Activated T-helper 9 cell treated with anti-CD3 and anti-CD28 coated beads, Interleukin-2, amount 50 U/mL, for 16 hours (primary cell): ENCODE data around the gene GPR137.
A peak's percentile ranks its signal among the peaks of the same experiment; 100 is the strongest.
"Not testable (repeated sequence)": the region's sequence is repeated elsewhere in the genome, so short reads cannot be mapped to it uniquely, and the experiment has no call there.

Source experiments
- DNase-seq: peaks from one replicate; pipeline ENCODE4 v3.0.0-alpha.2; 2020; ENCODE audit warnings: low read depth

GPR137 gene

DNA sequence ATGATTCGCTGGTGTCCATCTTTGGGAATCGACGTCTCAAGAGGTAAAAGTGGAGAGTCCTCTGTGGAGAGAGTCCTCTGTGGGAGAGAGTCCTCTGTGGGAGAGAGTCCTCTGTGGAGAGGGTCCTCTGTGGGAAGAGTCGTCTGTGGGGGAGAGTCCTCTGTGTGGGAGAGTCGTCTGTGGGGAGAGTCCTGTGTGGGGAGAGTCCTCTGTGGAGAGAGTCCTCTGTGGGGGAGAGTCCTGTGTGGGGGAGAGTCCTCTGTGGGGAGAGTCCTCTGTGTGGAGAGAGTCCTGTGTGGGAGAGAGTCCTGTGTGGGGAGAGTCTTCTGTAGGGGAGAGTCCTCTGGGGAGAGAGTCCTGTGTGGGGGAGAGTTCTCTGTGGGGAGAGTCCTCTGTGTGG is 35.4 kb downstream of the GPR137 start:
- DNase-seq = no peak

DNA sequence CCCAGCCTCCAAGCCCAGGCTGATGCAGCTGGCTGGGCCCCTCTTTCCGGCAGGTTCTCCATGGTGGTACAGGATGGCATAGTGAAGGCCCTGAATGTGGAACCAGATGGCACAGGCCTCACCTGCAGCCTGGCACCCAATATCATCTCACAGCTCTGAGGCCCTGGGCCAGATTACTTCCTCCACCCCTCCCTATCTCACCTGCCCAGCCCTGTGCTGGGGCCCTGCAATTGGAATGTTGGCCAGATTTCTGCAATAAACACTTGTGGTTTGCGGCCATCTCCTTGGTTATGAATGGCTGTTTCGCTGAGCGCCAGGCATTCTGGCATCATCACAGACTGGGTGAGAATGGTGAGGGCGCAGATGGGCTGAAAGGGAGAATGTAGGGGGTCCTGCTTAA is 35.9 kb downstream of the GPR137 start:
- DNase-seq = no peak

DNA sequence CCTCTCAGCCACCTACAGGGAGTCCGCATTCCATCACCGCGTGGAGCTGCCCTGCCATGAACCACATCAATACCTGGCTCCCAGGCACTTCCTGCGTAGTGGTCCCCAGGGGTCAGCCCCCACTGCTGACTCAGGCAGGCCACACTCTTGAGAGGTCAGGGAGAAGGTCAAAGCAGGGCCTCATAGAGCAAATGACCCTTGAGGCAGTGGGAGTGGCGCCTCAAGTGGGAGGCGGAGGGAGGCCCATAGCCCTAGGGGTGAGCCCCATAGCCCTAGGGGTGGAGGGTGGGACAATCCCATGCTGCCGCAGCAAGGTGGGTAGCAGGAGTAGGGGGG is 37.2 kb downstream of the GPR137 start:
- DNase-seq = no peak

DNA sequence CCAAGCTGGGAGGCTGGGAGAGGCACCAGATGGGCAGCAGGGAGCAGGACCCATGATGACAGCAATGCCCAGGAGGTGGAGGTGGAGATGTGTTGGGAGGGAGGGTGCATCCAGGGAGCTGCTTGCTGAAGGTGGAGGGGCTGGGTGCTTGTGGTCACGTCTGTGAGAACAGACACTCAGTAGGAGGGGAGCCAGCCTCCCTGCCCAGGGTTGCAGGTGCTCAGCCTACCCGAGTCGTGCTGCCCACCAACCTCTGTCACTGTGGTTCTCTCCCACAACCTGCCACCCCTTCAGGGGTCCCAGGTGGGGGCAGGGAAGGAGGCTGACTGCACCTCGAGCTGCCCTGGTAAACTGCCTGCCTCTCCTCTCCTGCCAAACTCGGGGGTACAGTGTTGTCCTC is 37.7 kb downstream of the GPR137 start:
- DNase-seq = no peak

DNA sequence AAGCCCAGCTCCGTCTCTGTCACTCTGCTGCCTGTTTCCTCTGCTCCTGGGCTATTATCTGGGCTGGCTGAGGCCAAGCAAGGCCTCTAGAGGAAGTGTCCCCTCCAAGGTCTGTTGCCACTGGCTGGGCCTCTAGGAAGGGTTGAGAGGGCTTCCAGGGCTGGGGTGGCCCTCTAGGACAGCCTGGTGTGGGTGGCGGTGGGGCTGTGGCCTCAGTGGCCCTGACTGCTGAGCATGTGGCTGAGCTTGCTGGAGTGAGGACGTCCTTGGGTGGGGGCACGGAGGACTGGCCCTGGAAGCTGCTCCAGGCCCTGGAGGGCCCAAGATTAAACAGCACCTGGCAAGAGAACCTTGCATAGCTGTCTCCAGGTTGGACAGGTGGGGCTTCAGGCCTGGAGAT is 38.3 kb downstream of the GPR137 start:
- DNase-seq = not testable (repeated sequence)

DNA sequence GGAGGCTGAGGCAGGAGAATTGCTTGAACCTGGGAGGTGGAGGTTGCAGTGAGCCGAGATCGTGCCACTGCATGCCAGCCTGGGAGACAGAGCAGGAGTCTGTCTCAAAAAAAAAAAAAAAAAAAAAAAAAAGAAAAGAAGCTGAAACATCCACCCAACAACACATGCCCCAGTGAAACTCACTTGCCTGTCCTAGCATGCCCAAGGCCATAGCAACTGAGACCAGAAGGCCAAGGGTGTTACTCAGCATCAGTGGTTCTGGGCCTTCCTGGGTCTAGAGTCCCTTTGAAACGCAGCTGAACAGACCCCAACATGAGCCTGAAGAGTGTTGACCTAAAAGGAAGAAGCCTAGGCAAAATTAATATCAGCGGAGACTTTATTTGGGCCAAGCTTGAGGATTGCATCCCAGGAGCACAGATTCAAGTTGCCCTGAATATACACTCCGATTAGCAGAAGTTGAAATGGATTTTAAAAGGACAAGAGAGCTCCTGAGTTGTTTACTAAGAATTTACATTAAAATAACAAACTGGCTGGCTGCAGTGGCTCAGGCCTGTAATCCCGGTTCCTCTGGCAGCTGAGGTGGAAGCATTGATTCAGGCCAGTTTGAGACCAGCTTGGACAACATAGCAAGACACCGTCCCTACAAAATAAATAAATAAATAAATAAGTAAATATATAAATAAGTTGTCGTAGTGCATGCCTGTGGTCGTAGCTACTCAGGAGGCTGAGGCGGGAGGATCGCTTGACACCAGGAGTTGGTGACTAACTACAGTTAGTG is 39.2 kb downstream of the GPR137 start:
- DNase-seq = no peak

DNA sequence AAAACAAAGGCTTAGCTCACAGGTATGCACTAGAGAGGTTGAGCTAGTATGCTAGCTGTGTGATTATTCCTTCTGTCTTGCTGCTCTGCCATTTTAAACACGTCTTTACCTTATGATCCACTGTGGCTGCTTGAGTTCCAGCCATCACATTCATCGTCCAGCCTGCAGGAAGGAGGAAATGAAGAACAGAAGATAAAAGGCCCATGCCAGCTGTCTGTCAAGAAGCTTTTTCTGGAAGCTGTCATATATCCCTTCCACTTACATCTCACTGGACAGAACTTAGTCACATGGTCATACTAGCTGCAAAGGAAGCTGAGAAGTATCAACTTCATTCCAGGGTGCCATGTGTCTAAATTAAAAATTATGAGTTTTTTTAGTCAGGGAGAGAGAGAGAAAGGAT is 41.7 kb downstream of the GPR137 start:
- no peak for DNase-seq

DNA sequence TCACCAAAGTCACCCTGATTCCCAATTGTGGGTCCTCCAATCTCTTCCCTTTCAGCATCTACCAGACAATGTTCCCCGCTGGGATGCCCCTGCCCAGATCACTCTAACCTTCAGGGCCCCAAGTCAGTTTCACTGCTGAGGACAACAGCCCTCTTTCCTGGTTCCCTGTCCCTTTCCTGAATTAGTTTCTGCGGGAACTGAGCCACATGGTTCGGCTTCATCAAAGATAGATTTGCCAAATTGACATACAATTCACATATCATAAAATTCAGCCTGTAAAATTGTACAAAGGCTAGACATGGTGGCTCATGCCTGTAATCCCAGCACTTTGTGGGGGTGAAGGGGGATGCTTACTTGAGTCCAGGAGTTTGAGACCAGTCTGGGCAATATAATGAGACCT is 42.3 kb downstream of the GPR137 start:
- DNase-seq = no peak

DNA sequence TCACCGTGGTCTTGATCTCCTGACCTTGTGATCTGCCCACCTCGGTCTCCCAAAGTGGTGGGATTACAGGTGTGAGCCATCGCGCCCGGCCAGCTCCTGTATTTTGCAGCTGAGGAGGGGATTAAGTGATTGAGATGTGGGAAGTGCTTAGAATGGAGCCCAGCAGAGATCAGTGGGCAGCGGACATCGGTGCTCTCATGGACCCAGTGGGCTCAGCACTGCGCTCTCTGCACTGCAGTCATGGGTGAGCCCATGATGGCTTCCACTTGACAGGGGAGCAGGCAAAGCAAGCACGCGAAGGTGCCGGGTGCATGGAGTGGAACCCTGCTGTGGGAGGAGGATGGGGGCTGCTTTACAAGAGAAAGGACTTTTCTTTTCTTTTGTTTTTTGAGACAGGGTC is 45.2 kb downstream of the GPR137 start:
- DNase-seq = no peak

DNA sequence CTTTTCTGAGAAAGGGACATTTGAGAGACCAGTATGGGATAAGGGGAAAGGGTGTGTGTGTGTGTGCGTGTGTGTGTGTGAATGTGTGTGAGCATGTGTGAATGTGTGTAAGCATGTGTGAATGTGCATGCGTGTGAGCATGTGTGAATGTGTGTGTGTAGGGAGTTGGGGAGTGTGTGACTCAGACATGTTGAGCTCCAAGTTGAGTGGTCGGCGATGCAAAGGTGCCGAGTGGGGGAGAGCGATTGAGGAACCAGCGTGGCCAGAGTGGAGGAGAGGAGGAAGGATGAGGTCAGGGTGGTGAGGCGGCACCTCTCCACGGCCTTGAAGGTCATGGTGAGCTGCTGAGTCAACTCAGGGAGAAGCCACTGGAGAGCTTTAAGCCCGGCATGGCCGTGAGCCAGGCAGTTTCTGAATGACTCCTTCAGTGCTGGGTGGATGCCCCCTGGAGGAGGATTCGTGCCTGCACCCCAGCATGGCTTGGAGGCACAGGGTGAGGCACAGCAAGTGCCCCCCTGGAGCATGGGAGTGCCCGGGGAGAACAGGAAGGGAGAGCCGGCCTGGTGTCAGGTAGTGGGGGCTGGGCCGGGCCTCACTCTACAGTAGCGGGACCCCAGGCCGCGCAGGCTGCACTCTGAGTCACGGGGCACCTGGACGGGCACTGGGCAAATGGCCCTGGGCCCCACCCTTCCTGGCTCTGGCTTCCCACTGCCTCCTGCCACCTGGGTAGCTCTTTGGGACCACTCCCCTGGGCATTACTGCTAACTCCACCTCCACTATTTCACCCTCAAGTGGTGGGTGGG is 46.1 kb downstream of the GPR137 start:
- peak; percentile 53 for DNase-seq

DNA sequence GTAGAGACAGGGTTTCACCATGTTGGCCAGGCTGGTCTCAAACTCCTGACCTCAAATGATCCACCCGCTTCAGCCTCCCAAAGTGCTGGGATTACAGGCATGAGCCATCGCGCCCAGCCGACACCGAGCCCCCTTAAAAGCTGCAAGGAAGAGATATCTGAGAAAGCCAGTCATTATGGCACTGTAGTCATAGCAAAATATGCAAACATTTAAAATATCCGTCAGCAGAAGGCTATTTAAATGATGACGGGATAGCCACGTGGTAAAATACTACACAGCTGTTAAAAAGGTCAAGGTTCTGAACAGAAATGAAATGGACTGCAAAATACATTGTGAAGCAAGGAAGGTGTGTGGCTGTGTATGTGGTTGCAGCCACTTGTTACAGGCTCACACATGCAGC is 47.9 kb downstream of the GPR137 start:
- no peak for DNase-seq

DNA sequence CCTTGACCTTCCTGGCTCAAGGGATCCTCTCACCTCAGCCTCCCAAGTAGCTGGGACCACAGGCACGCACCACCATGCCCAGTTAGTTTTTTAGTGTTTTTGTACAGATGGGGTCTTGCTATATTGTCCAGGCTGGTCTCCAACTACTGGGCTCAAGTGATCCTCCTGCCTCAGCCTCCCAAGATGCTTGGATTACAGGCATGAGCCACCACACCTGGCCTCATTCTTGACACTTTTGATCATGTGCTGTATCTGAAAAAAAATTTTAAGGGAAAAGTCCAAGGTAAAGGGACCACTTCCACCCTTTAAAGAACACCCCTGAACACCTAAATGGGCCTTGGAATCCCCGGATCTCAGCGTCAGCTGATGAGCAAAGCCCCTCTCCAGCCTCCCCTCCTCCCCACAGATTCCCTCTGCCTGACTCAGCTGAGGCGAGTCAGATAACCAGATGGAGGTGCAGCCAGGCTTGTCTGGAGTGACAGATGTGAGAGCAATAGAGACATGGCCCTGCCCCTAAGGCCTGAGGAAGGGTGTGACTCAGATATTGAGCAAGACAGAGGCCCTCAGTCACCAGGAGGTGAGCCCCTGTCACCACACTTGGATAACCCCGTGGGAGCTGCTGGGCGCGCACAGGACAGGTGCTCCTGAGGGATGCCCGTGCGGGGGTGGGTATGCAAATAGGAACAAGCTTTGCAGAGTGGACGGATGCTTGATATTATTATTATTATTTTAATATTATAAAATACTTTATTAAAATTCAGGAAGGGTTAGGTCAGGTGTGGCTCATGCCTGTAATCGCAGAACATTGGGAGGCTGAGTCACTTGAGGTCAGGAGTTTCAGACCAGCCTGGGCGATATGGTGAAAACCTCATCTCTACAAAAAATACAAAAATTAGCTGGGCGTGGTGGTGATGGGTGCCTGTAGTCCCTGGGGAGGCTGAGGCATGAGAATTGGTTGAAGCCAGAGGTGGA is 49.4 kb downstream of the GPR137 start:
- no peak for DNase-seq

DNA sequence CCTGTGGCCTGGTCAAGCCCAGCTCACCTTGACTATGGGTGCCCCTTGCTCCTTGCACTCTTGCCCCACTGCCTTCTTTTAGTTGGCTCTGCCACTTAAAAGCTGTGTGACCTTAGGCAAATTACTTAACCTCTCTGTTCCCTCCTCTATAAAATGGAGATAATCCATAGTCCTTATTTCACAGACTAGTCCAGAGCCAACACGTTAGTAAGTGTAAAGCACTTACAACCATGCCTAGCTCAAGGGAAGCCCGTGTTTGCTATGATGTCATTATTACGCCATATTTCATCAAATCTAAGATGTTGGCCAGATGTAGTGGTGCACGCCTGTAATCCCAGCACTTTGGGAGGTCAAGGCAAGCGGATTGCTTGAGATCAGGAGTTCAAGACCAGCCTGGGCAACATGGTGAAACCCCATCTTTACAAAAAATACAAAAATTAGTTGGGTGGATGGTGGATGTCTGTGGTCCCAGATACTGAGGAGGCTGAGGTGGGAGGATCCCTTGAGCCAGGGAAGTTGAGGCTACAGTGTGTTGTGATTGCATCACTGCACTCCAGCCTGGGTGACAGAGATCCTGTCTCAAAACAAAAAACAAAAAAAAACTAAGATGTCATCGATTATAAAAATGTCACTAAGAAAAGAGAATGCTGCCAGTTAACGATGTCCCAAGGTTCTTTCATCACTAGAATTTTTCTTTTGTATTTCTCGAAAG is 52.0 kb downstream of the GPR137 start:
- no peak for DNase-seq

DNA sequence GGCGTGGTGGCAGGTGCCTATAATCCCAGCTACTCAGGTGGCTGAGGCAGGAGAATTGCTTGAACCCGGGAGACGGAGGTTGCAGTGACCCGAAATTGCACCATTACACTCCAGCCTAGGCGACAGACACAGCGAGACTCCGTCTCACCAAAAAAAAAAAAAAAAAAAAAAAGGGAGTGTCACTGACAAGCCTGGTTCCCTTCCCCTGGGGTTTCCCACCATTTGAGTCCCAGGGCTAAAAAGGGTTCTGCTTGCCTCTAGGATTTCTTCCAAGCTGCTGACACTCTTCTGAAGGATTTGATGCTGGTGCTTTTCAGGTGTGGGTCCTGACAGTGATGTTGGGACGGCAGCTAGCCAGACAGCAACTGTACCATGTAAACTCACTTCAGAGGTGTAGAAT is 53.1 kb downstream of the GPR137 start:
- no peak for DNase-seq
